SKM-1 treated with dmso at 0.1 percent for 144 hours (cell line): ENCODE measurements around the gene PNCK.
"Not testable (repeated sequence)": the region's sequence is repeated elsewhere in the genome, so short reads cannot be mapped to it uniquely, and the experiment has no call there.

Experiments
- DNase-seq: peaks from one replicate; lab custom pipeline; 2025; ENCODE audit not compliant: unreplicated experiment; lab: John Stamatoyannopoulos, UW

The PNCK gene

GRCh38 chrX:153673428-153674218 is at the start of gene PNCK:
Gene PNCK (minus strand): TSS chrX:153673813. CDS start chrX:153673076, 737 bp downstream.
- DNase-seq, result no peak

GRCh38 chrX:153722704-153723350 is 49.2 kb upstream of the PNCK start:
- DNase-seq, result no peak

- DNase-seq, result no peak
Observed at GRCh38 chrX:153719701-153720100, 46.1 kb upstream of the PNCK start.

GRCh38 chrX:153719238-153719637 is 45.6 kb upstream of the PNCK start:
- no peak for DNase-seq

- no peak for DNase-seq
Observed at GRCh38 chrX:153717445-153717844, 43.8 kb upstream of the PNCK start.

GRCh38 chrX:153714256-153714655 is 40.6 kb upstream of the PNCK start:
- no peak for DNase-seq

GRCh38 chrX:153709726-153710674 is 36.4 kb upstream of the PNCK start:
- no peak for DNase-seq

GRCh38 chrX:153708415-153708814 is 34.8 kb upstream of the PNCK start:
- peak; percentile 15 for DNase-seq

- DNase-seq, result no peak
Observed at GRCh38 chrX:153707406-153707805, 33.8 kb upstream of the PNCK start.

- no peak for DNase-seq
Observed at GRCh38 chrX:153706799-153707198, 33.2 kb upstream of the PNCK start.

GRCh38 chrX:153705403-153706060 is 31.9 kb upstream of the PNCK start:
- not testable (repeated sequence) for DNase-seq

GRCh38 chrX:153704631-153705402 is 31.2 kb upstream of the PNCK start:
- not testable (repeated sequence) for DNase-seq

GRCh38 chrX:153704021-153704526 is 30.5 kb upstream of the PNCK start:
- DNase-seq, result no peak

GRCh38 chrX:153703036-153703370 is 29.4 kb upstream of the PNCK start:
- no peak for DNase-seq

- DNase-seq, result no peak
Observed at GRCh38 chrX:153702336-153703035, 28.9 kb upstream of the PNCK start.

GRCh38 chrX:153701706-153702105 is 28.1 kb upstream of the PNCK start:
- no peak for DNase-seq

- DNase-seq, result no peak
Observed at GRCh38 chrX:153700967-153701366, 27.4 kb upstream of the PNCK start.

- DNase-seq, result no peak
Observed at GRCh38 chrX:153700376-153700945, 26.8 kb upstream of the PNCK start.

- not testable (repeated sequence) for DNase-seq
Observed at GRCh38 chrX:153699784-153700371, 26.3 kb upstream of the PNCK start.
